ENCODE data around the gene MTA3. TPM values are rescaled to one million over a fixed set of nuclear protein-coding genes. Genes with fewer than 3 reads are reported as not detected.

The MTA3 gene
- total RNA-seq: 10 to 100 TPM; 31.4 to 58.0 (median 49.2) TPM

DNA sequence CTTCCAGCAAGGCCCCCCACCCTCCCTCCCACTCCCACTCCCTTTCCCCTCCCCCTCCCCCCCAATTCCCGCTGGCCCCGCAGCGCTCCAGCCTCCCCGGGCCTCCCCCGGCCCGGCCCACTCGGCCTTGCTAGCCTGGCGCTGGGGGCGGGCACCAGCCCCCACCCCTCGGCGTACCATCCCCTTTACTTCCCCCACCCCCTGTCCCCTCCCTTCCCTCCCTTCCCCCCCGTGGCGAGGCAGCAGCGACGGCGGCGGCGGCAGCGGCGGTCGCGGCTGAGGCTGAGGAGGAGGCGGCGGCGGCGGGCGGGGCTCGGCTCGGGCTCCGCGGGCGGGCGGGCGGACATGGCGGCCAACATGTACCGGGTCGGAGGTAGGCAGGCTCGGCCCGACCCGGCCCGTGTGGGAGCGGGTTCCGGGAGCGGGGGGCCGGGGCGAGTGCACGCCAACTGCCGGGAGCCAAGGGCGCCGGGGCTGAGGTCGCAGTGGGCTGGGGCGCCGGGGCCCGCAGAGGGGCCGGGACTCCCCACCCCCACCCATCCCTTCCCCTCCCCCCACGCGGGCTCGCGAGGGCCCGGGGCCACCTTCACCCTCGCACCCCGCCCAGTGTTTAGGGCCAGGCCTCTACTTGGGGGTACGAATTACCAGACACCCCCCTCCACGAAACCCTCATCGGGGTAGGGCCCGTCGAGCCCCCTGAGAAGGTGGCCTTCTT lies at the start of gene MTA3:
MTA3 (plus strand) TSS at position 232 of the 715 bp plus-strand sequence; CDS start at position 346, 114 bp downstream.
- Histone ChIP-seq H3K27me3 (no peaks in the 10 kb centered on the region), H3K4me3 (peak within 1 kb of the TSS; percentile 77 to 92 (median 85)), H3K27ac (peak within 1 kb of the TSS; percentile 93 to 97), H3K9me3 (no peaks in the 10 kb centered on the region), H3K36me3 (no peaks in the 10 kb centered on the region), H3K4me1 (peaks cover 0 to 5% of the 10 kb centered on the region in 2 donors)
- DNase-seq (ENCODE audit: low spot score in 2 of 2): peak; percentile 40 to 65
- no peak for TF ChIP-seq POLR2AphosphoS5 (IDR thresholded peaks at IDR 0.05)
- no peak for TF ChIP-seq POLR2A (IDR thresholded peaks at IDR 0.05)
- TF ChIP-seq, protein P1, sequence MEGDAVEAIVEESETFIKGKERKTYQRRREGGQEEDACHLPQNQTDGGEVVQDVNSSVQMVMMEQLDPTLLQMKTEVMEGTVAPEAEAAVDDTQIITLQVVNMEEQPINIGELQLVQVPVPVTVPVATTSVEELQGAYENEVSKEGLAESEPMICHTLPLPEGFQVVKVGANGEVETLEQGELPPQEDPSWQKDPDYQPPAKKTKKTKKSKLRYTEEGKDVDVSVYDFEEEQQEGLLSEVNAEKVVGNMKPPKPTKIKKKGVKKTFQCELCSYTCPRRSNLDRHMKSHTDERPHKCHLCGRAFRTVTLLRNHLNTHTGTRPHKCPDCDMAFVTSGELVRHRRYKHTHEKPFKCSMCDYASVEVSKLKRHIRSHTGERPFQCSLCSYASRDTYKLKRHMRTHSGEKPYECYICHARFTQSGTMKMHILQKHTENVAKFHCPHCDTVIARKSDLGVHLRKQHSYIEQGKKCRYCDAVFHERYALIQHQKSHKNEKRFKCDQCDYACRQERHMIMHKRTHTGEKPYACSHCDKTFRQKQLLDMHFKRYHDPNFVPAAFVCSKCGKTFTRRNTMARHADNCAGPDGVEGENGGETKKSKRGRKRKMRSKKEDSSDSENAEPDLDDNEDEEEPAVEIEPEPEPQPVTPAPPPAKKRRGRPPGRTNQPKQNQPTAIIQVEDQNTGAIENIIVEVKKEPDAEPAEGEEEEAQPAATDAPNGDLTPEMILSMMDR (IDR thresholded peaks at IDR 0.05): no peak
- intact Hi-C loops (cut with DNase I; ENCODE audit: low total_unique reads): no loop called here

DNA sequence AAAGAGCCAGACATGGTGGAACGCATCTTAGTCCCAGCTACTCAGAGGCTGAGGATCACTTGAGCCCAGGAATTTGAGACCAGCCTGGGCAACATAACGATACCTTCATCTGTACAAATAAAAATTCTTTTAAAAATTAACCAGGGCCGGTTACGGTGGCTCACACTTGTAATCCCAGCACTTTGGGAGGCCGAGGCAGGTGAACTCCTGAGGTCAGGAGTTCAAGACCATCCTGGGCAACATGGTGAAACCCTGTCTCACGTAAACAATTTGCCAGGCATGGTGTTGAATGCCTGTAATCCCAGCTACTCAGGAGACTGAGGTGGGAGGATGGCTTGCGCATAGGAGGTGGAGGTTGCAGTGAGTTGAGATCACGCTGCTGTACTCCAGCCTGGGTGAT lies 48.8 kb upstream of the MTA3 start:
- intact Hi-C loops (cut with DNase I; ENCODE audit: low total_unique reads): no loop called here
- Histone ChIP-seq H3K4me3 (no peak overlapping the region), H3K27ac (no peak overlapping the region), H3K36me3 (no peaks in the 10 kb centered on the region), H3K4me1 (no peaks in the 10 kb centered on the region), H3K9me3 (no peaks in the 10 kb centered on the region), H3K27me3 (no peaks in the 10 kb centered on the region)
- no peak for DNase-seq (ENCODE audit: low spot score in 2 of 2)
- TF ChIP-seq POLR2A (IDR thresholded peaks at IDR 0.05) (no peak), POLR2AphosphoS5 (IDR thresholded peaks at IDR 0.05) (no peak)
- TF ChIP-seq, protein P1 (IDR thresholded peaks at IDR 0.05): no peak

DNA sequence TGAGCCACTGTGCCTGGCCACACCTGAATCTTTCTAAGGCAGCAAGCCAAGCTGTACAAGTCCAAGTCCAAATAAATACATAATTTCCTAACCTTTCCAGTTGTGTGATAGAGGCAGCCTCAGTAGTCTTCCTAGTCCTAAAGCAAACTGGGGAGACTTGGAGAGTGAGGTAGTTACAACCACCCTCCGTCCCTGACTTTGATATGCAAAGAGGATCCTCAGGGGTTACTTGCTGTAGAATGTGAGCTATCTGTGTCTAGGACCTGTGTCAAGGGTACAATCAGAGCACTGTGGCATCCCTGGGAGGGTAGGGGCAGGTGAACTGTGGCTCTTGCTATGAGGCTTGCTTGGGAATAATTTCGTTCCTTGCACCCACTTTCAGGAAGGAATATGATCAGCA lies 46.4 kb upstream of the MTA3 start:
- intact Hi-C loops (cut with DNase I; ENCODE audit: low total_unique reads): no loop called here
- Histone ChIP-seq H3K4me3 (no peak overlapping the region), H3K9me3 (no peaks in the 10 kb centered on the region), H3K27me3 (no peaks in the 10 kb centered on the region), H3K4me1 (no peaks in the 10 kb centered on the region), H3K36me3 (no peaks in the 10 kb centered on the region), H3K27ac (no peak overlapping the region)
- DNase-seq (ENCODE audit: low spot score in 2 of 2): no peak
- TF ChIP-seq POLR2A (IDR thresholded peaks at IDR 0.05) (no peak), POLR2AphosphoS5 (IDR thresholded peaks at IDR 0.05) (no peak)
- TF ChIP-seq, protein P1 (IDR thresholded peaks at IDR 0.05): no peak

DNA sequence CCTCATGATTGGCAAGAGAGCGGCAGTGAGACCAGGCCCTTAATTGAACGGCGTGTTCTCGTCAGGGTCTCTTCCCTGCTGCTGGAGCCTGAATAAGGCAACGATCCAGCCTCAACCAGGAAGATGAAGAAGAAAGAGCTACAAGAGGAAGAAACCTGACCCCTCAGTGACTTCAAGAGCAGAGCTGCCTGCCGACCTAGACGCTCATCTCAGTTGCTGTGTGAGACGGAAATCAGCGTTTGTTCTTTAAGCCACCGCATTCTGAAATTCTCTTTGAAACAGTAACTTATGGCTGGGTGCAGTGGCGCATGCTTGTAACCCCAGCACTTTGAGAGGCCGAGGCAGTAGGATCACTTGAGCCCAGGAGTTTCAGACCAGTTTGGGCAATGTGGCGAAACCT lies 45.1 kb upstream of the MTA3 start:
- Histone ChIP-seq H3K27ac (no peak overlapping the region), H3K27me3 (no peaks in the 10 kb centered on the region), H3K4me1 (no peaks in the 10 kb centered on the region), H3K36me3 (no peaks in the 10 kb centered on the region), H3K9me3 (no peaks in the 10 kb centered on the region), H3K4me3 (no peak overlapping the region)
- DNase-seq (ENCODE audit: low spot score in 2 of 2): no peak
- TF ChIP-seq, protein P1 (IDR thresholded peaks at IDR 0.05): no peak
- no peak for TF ChIP-seq POLR2AphosphoS5 (IDR thresholded peaks at IDR 0.05)
- TF ChIP-seq POLR2A (IDR thresholded peaks at IDR 0.05): no peak
- intact Hi-C loops (cut with DNase I; ENCODE audit: low total_unique reads): no loop called here

DNA sequence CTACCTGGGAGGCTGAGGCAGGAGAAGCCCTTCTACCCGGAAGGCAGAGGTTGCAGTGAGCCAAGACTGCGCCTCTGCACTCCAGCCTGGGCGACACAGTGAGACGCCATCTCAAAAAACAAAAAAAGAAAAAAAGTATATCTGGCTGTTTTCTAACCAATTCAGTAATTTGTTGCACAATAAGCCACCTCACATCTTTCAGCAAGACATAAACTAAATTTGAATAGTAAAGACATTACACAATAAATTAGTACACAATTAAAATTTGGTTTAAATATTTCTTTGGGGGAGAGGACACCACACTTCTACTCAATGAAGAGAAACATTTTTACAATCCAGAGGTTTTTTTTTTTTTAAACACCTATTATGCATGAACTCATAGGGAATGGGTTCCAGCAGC lies 36.0 kb upstream of the MTA3 start:
- H3K9me3 ChIP-seq: no peaks in the 10 kb centered on the region
- no peak for DNase-seq (ENCODE audit: low spot score in 2 of 2)
- no peaks in the 10 kb centered on the region for H3K4me1 ChIP-seq
- H3K4me3 ChIP-seq: no peak overlapping the region
- intact Hi-C loops (cut with DNase I; ENCODE audit: low total_unique reads): no loop called here
- H3K27ac ChIP-seq: no peak overlapping the region
- TF ChIP-seq, protein P1 (IDR thresholded peaks at IDR 0.05): no peak
- TF ChIP-seq POLR2A (IDR thresholded peaks at IDR 0.05) (no peak), POLR2AphosphoS5 (IDR thresholded peaks at IDR 0.05) (no peak)
- H3K27me3 ChIP-seq: no peaks in the 10 kb centered on the region
- no peaks in the 10 kb centered on the region for H3K36me3 ChIP-seq

Measured in breast epithelium (tissue), 4 donors.